HFF-Myc (cell line): ENCODE measurements around the gene USF3.

ENCODE experiments used
- DNase-seq: peaks from one replicate; pipeline ENCODE4 v3.0.0-alpha.2; 2011; ENCODE audit warnings: low read depth; ENCODE audit errors: extremely low read depth
- H3K4me3 ChIP-seq: replicated peaks from 2 replicates; pipeline ENCODE4 v1.5.1; 2011; ENCODE audit warnings: low read depth, mild to moderate bottlenecking, control low read depth, low read length
- TF ChIP-seq, protein P1 (sequence below): IDR thresholded peaks from 2 replicates; pipeline ENCODE4 v1.5.1; 2012; ENCODE audit warnings: mild to moderate bottlenecking, low read depth, low read length, control low read depth; ENCODE audit errors: missing control alignments

The USF3 gene

GRCh38 chr3:113736548-113737089, 40.2 kb upstream of the USF3 start:
- H3K4me3 ChIP-seq: no peak overlapping the region
- DNase-seq: peak; percentile 50
- TF ChIP-seq, protein P1, sequence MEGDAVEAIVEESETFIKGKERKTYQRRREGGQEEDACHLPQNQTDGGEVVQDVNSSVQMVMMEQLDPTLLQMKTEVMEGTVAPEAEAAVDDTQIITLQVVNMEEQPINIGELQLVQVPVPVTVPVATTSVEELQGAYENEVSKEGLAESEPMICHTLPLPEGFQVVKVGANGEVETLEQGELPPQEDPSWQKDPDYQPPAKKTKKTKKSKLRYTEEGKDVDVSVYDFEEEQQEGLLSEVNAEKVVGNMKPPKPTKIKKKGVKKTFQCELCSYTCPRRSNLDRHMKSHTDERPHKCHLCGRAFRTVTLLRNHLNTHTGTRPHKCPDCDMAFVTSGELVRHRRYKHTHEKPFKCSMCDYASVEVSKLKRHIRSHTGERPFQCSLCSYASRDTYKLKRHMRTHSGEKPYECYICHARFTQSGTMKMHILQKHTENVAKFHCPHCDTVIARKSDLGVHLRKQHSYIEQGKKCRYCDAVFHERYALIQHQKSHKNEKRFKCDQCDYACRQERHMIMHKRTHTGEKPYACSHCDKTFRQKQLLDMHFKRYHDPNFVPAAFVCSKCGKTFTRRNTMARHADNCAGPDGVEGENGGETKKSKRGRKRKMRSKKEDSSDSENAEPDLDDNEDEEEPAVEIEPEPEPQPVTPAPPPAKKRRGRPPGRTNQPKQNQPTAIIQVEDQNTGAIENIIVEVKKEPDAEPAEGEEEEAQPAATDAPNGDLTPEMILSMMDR: peak; percentile 34

DNA sequence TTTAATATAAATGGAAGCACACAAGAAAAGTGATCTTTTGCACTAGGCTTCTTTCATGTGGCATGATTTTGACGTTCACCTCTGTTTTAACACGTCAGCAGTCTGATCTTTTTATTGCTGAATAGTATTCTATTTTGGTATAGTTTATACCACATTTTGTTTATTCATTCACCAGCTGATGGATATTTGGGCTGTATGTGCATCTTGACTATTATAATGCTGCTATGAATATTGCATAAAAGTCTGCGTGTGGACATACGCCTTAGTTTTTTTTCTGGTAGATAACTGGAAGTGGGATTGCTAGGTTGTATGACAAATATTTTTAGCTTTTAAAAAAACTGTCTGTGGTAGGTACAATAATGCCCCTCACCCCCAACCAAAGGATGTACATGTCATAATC, 35.3 kb upstream of the USF3 start:
- TF ChIP-seq, protein P1: no peak
- H3K4me3 ChIP-seq: no peak overlapping the region
- no peak for DNase-seq

- no peak overlapping the region for H3K4me3 ChIP-seq
- no peak for DNase-seq
- TF ChIP-seq, protein P1: no peak
Measured at GRCh38 chr3:113730550-113730949, 34.1 kb upstream of the USF3 start.

- H3K4me3 ChIP-seq: no peak overlapping the region
- DNase-seq: no peak
- TF ChIP-seq, protein P1: no peak
Measured at GRCh38 chr3:113728661-113729060, 32.2 kb upstream of the USF3 start.

DNA sequence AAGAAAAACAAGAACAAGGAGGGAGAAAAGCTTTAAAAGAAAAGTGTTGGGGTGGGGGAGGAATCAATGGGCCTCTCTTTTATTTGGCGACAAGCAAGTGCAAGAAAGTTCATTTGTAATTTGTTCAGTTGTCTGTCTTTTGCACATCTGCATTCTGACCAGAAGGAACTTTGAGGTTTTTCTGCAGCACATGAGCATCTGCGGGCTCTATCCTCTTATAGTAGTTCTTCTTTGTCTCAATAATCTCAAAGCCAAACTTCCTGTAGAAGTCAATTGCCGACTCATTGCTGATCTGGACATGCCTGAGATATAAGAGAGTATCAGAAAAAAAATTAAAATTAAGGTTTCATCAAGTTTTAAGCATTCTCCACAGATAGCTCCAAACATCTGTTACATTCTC, 25.2 kb upstream of the USF3 start:
- DNase-seq: no peak
- H3K4me3 ChIP-seq: no peak overlapping the region
- TF ChIP-seq, protein P1: no peak

- TF ChIP-seq, protein P1: no peak
- H3K4me3 ChIP-seq: no peak overlapping the region
- DNase-seq: no peak
Measured at GRCh38 chr3:113719758-113720157, 23.3 kb upstream of the USF3 start.

DNA sequence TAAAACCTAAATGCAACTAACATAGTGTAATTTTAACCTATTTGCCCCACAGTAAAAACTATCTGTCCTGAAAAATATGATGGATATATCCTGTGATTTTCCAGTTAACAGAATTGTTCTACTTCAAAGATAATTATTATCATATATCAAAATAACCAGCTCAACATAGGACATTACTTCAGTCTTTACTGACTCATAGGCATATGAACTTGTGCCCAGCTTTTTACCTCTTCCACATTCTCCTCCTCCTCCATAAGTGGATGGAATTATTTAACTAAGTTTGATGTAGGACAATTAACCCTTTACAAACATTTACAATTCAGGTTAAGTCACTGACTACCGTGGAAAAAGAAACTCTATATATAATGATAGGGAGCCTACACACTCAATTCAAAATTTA, 22.9 kb upstream of the USF3 start:
- H3K4me3 ChIP-seq: no peak overlapping the region
- DNase-seq: no peak
- TF ChIP-seq, protein P1: no peak
